Activated B cell treated with CpG ODN at 0.5 μM for 24 hours (primary cell): ENCODE measurements around the gene ACP3. TPM values are rescaled to one million over a fixed set of nuclear protein-coding genes. Genes with fewer than 3 reads are reported as not detected.

Experiments used
- ATAC-seq: fragments of 200-7000 bp; cut with Tn5 transposase; one replicate; pipeline ENCODE4 v1.10.0; 2021; ENCODE audit warnings: low read depth, mild to moderate bottlenecking, moderate library complexity
- CTCF ChIA-PET: fragments of 350-600 bp; sonication (Branson Sonifier 250); formaldehyde crosslinking; loops from one replicate; lab custom pipeline; 2021; ENCODE audit warnings: antibody characterized with exemption; lab: Charles Lee
- POLR2A ChIA-PET: fragments of 350-600 bp; sonication (Branson Sonifier 250); formaldehyde crosslinking; loops from one replicate; lab custom pipeline; 2021; ENCODE audit warnings: antibody characterized with exemption; lab: Charles Lee
- DNase-seq: peaks from one replicate; pipeline ENCODE4 v3.0.0; 2022
- H3K27ac Mint-ChIP-seq: one replicate; pipeline ENCODE4 v1.8.0; 2020; ENCODE audit warnings: mixed read lengths
- H3K27me3 Mint-ChIP-seq: one replicate; pipeline ENCODE4 v1.8.0; 2021; ENCODE audit warnings: mixed read lengths
- H3K36me3 Mint-ChIP-seq: one replicate; pipeline ENCODE4 v1.8.0; 2021; ENCODE audit warnings: low read depth, mixed read lengths
- H3K4me1 Mint-ChIP-seq: one replicate; pipeline ENCODE4 v1.8.0; 2021; ENCODE audit warnings: mixed read lengths
- H3K4me3 Mint-ChIP-seq: one replicate; pipeline ENCODE4 v1.8.0; 2020; ENCODE audit warnings: mild to moderate bottlenecking, mixed read lengths
- H3K9me3 Mint-ChIP-seq: one replicate; pipeline ENCODE4 v1.8.0; 2020; ENCODE audit warnings: mixed read lengths
- CTCF ChIP-seq: fragments of 200-600 bp; IDR thresholded peaks from one replicate; pipeline ENCODE4 v1.8.0; 2022; ENCODE audit warnings: antibody characterized with exemption, mild to moderate bottlenecking
- intact Hi-C: fragments of 100-400 bp; cut with micrococcal nuclease; formaldehyde crosslinking; loops from one replicate; pipeline ENCODE4 v1.15.1; 2024
- total RNA-seq: library from RNA; stranded (reverse); gene quantifications from 2 replicates; pipeline ENCODE4 v1.2.3, GENCODE V29; 2022

ACP3 gene
- total RNA-seq, 1 donor from 2014 or later: 0.84 TPM

- Mint-ChIP-seq H3K4me3 (no peak overlapping the region), H3K27ac (no peak overlapping the region), H3K4me1 (no peaks in the 10 kb centered on the region), H3K9me3 (no peaks in the 10 kb centered on the region), H3K36me3 (no peaks in the 10 kb centered on the region), H3K27me3 (no peaks in the 10 kb centered on the region)
- no peak for TF ChIP-seq CTCF
- DNase-seq: no peak
- ChIA-PET POLR2A (no interaction called here), CTCF (interaction anchor here (2.4 kb wide), 1 partner anchor 12 kb away, joined by 8 read pairs; no protein-coding TSS in a partner anchor)
- intact Hi-C loops: loop anchor here (5.0 to 10.0 kb wide), 2 partner anchors 92 to 140 kb away; no protein-coding TSS in a partner anchor
- no peak for ATAC-seq
Observed at GRCh38 chr3:132354916-132355702, 37.9 kb downstream of the ACP3 start.

- Mint-ChIP-seq H3K4me3 (no peak overlapping the region), H3K9me3 (no peaks in the 10 kb centered on the region), H3K27me3 (no peaks in the 10 kb centered on the region), H3K27ac (no peak overlapping the region), H3K4me1 (no peaks in the 10 kb centered on the region), H3K36me3 (no peaks in the 10 kb centered on the region)
- DNase-seq (no peak), ATAC-seq (no peak)
- ChIA-PET CTCF (interaction anchor here (2.4 kb wide), 1 partner anchor 13 kb away, joined by 8 read pairs; no protein-coding TSS in a partner anchor), POLR2A (no interaction called here)
- intact Hi-C loops: loop anchor here (10.0 kb wide), 1 partner anchor 138 kb away; no protein-coding TSS in a partner anchor
- TF ChIP-seq CTCF: no peak
Observed at GRCh38 chr3:132356568-132356967, 39.4 kb downstream of the ACP3 start.

- no peak for TF ChIP-seq CTCF
- no peak overlapping the region for H3K27ac Mint-ChIP-seq
- no peaks in the 10 kb centered on the region for H3K36me3 Mint-ChIP-seq
- intact Hi-C loops: no loop called here
- CTCF ChIA-PET: no interaction called here
- POLR2A ChIA-PET: no interaction called here
- H3K4me3 Mint-ChIP-seq: no peak overlapping the region
- no peaks in the 10 kb centered on the region for H3K27me3 Mint-ChIP-seq
- no peak for ATAC-seq
- H3K9me3 Mint-ChIP-seq: no peaks in the 10 kb centered on the region
- DNase-seq: no peak
- no peaks in the 10 kb centered on the region for H3K4me1 Mint-ChIP-seq
Observed at GRCh38 chr3:132360717-132361116, 43.5 kb downstream of the ACP3 start.

GRCh38 chr3:132362329-132362728, 45.1 kb downstream of the ACP3 start:
- H3K4me3 Mint-ChIP-seq: no peak overlapping the region
- no peaks in the 10 kb centered on the region for H3K27me3 Mint-ChIP-seq
- no peaks in the 10 kb centered on the region for H3K36me3 Mint-ChIP-seq
- no peak for DNase-seq
- TF ChIP-seq CTCF: no peak
- H3K4me1 Mint-ChIP-seq: no peaks in the 10 kb centered on the region
- H3K9me3 Mint-ChIP-seq: no peaks in the 10 kb centered on the region
- CTCF ChIA-PET: no interaction called here
- ATAC-seq: no peak
- intact Hi-C loops: no loop called here
- POLR2A ChIA-PET: no interaction called here
- H3K27ac Mint-ChIP-seq: no peak overlapping the region

- intact Hi-C loops: no loop called here
- H3K36me3 Mint-ChIP-seq: no peaks in the 10 kb centered on the region
- ChIA-PET CTCF (no interaction called here), POLR2A (no interaction called here)
- no peaks in the 10 kb centered on the region for H3K4me1 Mint-ChIP-seq
- H3K4me3 Mint-ChIP-seq: no peak overlapping the region
- H3K9me3 Mint-ChIP-seq: no peaks in the 10 kb centered on the region
- no peak for ATAC-seq
- no peak overlapping the region for H3K27ac Mint-ChIP-seq
- no peak for TF ChIP-seq CTCF
- no peak for DNase-seq
- no peaks in the 10 kb centered on the region for H3K27me3 Mint-ChIP-seq
Observed at GRCh38 chr3:132368515-132368914, 51.3 kb downstream of the ACP3 start.
